NOMO-1 treated with dmso at 0.1 percent for 144 hours (cell line): ENCODE measurements around the gene CEP85.
"Not testable (repeated sequence)": the region's sequence is repeated elsewhere in the genome, so short reads cannot be mapped to it uniquely, and the experiment has no call there.

Source experiments
- DNase-seq: peaks from one replicate; lab custom pipeline; 2025; ENCODE audit not compliant: unreplicated experiment; lab: John Stamatoyannopoulos, UW

Gene CEP85

GRCh38 chr1:26290122-26290881 lies 56.3 kb downstream of the CEP85 start:
- peak; percentile 59 for DNase-seq

GRCh38 chr1:26290882-26291261 lies 56.9 kb downstream of the CEP85 start:
- no peak for DNase-seq

- no peak for DNase-seq
Observed at GRCh38 chr1:26291433-26291832, 57.4 kb downstream of the CEP85 start.

GRCh38 chr1:26291939-26292338 lies 57.9 kb downstream of the CEP85 start:
- no peak for DNase-seq

GRCh38 chr1:26292735-26293134 lies 58.7 kb downstream of the CEP85 start:
- DNase-seq: not testable (repeated sequence)

GRCh38 chr1:26293911-26294463 lies 60.0 kb downstream of the CEP85 start:
- no peak for DNase-seq

- DNase-seq: no peak
Observed at GRCh38 chr1:26295194-26296138, 61.5 kb downstream of the CEP85 start.

GRCh38 chr1:26296340-26297056 lies 62.5 kb downstream of the CEP85 start:
- DNase-seq: no peak

- no peak for DNase-seq
Observed at GRCh38 chr1:26297057-26297790, 63.2 kb downstream of the CEP85 start.

- DNase-seq: no peak
Observed at GRCh38 chr1:26297791-26298124, 63.8 kb downstream of the CEP85 start.

GRCh38 chr1:26300578-26301275 lies 66.7 kb downstream of the CEP85 start:
- no peak for DNase-seq

- no peak for DNase-seq
Observed at GRCh38 chr1:26302733-26303405, 68.9 kb downstream of the CEP85 start.

- peak; percentile 76 for DNase-seq
Observed at GRCh38 chr1:26305667-26306289, 71.8 kb downstream of the CEP85 start.

- peak; percentile 91 for DNase-seq
Observed at GRCh38 chr1:26306290-26307229, 72.6 kb downstream of the CEP85 start, which contains the start of gene UBXN11. Gene UBXN11 (minus strand): TSS chr1:26306636. CDS start chr1:26302883, 3,753 bp downstream.

- no peak for DNase-seq
Observed at GRCh38 chr1:26307363-26307781, 73.4 kb downstream of the CEP85 start.

- DNase-seq: not testable (repeated sequence)
Observed at GRCh38 chr1:26307966-26308899, 74.2 kb downstream of the CEP85 start.

GRCh38 chr1:26314501-26314900 lies 80.5 kb downstream of the CEP85 start:
- DNase-seq: no peak
